ENCODE results near the gene PRXL2B.
A peak's percentile ranks its signal among the peaks of the same experiment; 100 is the strongest.

Gene PRXL2B

GRCh38 chr1:2554621-2555387 lies 31.8 kb upstream of the PRXL2B start:
- no peak for TF ChIP-seq POLR2AphosphoS5 (IDR thresholded peaks at IDR 0.05; ENCODE audit: low read depth)
- TF ChIP-seq GABPA (IDR thresholded peaks at IDR 0.05; ENCODE audit: low read depth), result no peak
- no peak for TF ChIP-seq SPI1 (IDR thresholded peaks at IDR 0.05; ENCODE audit: borderline replicate concordance, low read depth)
- TF ChIP-seq, protein P1, sequence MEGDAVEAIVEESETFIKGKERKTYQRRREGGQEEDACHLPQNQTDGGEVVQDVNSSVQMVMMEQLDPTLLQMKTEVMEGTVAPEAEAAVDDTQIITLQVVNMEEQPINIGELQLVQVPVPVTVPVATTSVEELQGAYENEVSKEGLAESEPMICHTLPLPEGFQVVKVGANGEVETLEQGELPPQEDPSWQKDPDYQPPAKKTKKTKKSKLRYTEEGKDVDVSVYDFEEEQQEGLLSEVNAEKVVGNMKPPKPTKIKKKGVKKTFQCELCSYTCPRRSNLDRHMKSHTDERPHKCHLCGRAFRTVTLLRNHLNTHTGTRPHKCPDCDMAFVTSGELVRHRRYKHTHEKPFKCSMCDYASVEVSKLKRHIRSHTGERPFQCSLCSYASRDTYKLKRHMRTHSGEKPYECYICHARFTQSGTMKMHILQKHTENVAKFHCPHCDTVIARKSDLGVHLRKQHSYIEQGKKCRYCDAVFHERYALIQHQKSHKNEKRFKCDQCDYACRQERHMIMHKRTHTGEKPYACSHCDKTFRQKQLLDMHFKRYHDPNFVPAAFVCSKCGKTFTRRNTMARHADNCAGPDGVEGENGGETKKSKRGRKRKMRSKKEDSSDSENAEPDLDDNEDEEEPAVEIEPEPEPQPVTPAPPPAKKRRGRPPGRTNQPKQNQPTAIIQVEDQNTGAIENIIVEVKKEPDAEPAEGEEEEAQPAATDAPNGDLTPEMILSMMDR (IDR thresholded peaks at IDR 0.05; ENCODE audit: insufficient read depth, low read length), result peak; percentile 2
- TF ChIP-seq REST (IDR thresholded peaks at IDR 0.05; ENCODE audit: insufficient replicate concordance, low read depth), result no peak
- no peak overlapping the region for H3K4me3 ChIP-seq (replicated peaks; ENCODE audit: insufficient read depth, low read length)
- peak in 1 of 2 experiments; percentile 60 for DNase-seq (ENCODE audit: low read depth in 1 of 2, low spot score in 1 of 2)
- H3K27me3 ChIP-seq (ENCODE audit: insufficient read depth, poor library complexity, severe bottlenecking), result no peaks in the 10 kb centered on the region
- peak overlapping the region; percentile 99 for H3K27ac ChIP-seq (replicated peaks)

DNA sequence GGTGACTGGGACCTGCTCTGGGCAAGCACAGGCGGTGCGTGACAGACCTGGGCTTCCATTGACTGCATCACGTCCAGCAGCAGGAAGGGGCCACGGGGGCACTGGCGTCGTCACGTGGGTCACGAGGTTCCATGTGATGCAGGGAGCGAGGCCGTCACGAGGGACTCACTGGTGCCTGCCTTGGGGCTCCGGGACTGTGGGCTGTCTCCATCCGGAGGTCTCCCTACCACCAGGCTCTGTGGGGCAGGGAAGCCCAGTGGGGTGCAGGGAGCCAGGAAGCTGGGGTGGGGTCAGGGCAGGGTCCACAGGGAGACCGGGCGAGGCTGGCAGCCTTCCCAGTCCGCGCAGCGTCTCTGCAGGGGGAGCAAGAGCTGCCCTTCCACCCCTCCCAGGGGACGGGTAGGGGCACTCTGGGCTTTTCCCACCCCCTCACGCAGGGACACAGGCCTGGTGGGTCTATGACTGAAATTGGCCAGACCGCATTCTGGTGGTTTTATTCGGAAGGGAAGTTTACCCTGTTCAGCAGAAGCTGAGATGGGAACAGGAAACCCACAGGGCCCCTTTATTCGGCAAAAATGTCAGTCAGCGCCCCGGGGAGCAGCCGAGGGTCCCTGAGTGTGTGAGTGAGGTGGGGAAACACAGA lies 30.8 kb upstream of the PRXL2B start:
- Histone ChIP-seq H3K27ac (replicated peaks) (peak overlapping the region; percentile 99), H3K27me3 (ENCODE audit: insufficient read depth, poor library complexity, severe bottlenecking) (no peaks in the 10 kb centered on the region), H3K4me3 (replicated peaks; ENCODE audit: insufficient read depth, low read length) (peak overlapping the region; percentile 55)
- TF ChIP-seq POLR2AphosphoS5 (IDR thresholded peaks at IDR 0.05; ENCODE audit: low read depth) (peak; percentile 78), GABPA (IDR thresholded peaks at IDR 0.05; ENCODE audit: low read depth) (no peak), SPI1 (IDR thresholded peaks at IDR 0.05; ENCODE audit: borderline replicate concordance, low read depth) (peak; percentile 63; the same call in 1 of the 2 replicates), REST (IDR thresholded peaks at IDR 0.05; ENCODE audit: insufficient replicate concordance, low read depth) (peak; percentile 42)
- TF ChIP-seq, protein P1 (IDR thresholded peaks at IDR 0.05; ENCODE audit: insufficient read depth, low read length), result no peak
- DNase-seq (ENCODE audit: low read depth in 1 of 2, low spot score in 1 of 2), result peak; percentile 82 to 92

GRCh38 chr1:2556277-2556677 lies 30.3 kb upstream of the PRXL2B start, which contains the start of gene TNFRSF14:
Gene TNFRSF14 (plus strand): TSS chr1:2556371. CDS start chr1:2556665, 294 bp downstream.
- H3K27ac ChIP-seq (replicated peaks), result peak within 1 kb of the TSS; percentile 99
- no peaks in the 10 kb centered on the region for H3K27me3 ChIP-seq (ENCODE audit: insufficient read depth, poor library complexity, severe bottlenecking)
- H3K4me3 ChIP-seq (replicated peaks; ENCODE audit: insufficient read depth, low read length), result peak within 1 kb of the TSS; percentile 55
- peak in 1 of 2 experiments; percentile 59 for DNase-seq (ENCODE audit: low read depth in 1 of 2, low spot score in 1 of 2)
- TF ChIP-seq, protein P1 (IDR thresholded peaks at IDR 0.05; ENCODE audit: insufficient read depth, low read length), result no peak
- TF ChIP-seq REST (IDR thresholded peaks at IDR 0.05; ENCODE audit: insufficient replicate concordance, low read depth), result peak; percentile 38
- TF ChIP-seq SPI1 (IDR thresholded peaks at IDR 0.05; ENCODE audit: borderline replicate concordance, low read depth), result peak; percentile 29; the same call in 1 of the 2 replicates
